GM12801 (cell line): ENCODE results near the gene HIPK2.

Source experiments
- CTCF ChIP-seq: IDR thresholded peaks from one replicate; pipeline ENCODE4 v1.5.1; 2011; ENCODE audit warnings: control low read depth; ENCODE audit not compliant: insufficient read length; ENCODE audit errors: extremely low read depth

HIPK2 gene

GRCh38 chr7:139642283-139642682 lies 135.5 kb downstream of the HIPK2 start:
- no peak for TF ChIP-seq CTCF

- no peak for TF ChIP-seq CTCF
Measured at GRCh38 chr7:139641337-139641992, 136.3 kb downstream of the HIPK2 start.

- TF ChIP-seq CTCF: no peak
Measured at GRCh38 chr7:139640681-139641080, 137.1 kb downstream of the HIPK2 start.

- TF ChIP-seq CTCF: no peak
Measured at GRCh38 chr7:139639563-139639962, 138.2 kb downstream of the HIPK2 start.

- TF ChIP-seq CTCF: no peak
Measured at GRCh38 chr7:139635526-139636302, 142.1 kb downstream of the HIPK2 start.

- no peak for TF ChIP-seq CTCF
Measured at GRCh38 chr7:139634087-139634486, 143.7 kb downstream of the HIPK2 start.

GRCh38 chr7:139631520-139632031 lies 146.2 kb downstream of the HIPK2 start:
- TF ChIP-seq CTCF: no peak
